Measurements from ENCODE around the gene MUC5AC.

- TF ChIP-seq, protein P1, sequence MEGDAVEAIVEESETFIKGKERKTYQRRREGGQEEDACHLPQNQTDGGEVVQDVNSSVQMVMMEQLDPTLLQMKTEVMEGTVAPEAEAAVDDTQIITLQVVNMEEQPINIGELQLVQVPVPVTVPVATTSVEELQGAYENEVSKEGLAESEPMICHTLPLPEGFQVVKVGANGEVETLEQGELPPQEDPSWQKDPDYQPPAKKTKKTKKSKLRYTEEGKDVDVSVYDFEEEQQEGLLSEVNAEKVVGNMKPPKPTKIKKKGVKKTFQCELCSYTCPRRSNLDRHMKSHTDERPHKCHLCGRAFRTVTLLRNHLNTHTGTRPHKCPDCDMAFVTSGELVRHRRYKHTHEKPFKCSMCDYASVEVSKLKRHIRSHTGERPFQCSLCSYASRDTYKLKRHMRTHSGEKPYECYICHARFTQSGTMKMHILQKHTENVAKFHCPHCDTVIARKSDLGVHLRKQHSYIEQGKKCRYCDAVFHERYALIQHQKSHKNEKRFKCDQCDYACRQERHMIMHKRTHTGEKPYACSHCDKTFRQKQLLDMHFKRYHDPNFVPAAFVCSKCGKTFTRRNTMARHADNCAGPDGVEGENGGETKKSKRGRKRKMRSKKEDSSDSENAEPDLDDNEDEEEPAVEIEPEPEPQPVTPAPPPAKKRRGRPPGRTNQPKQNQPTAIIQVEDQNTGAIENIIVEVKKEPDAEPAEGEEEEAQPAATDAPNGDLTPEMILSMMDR (conservative IDR thresholded peaks at IDR 0.05; ENCODE audit: low read depth, low read length): no peak
- no peak for TF ChIP-seq EZH2 (IDR thresholded peaks at IDR 0.05; ENCODE audit: low read length, unreplicated experiment)
These were observed 5.2 kb upstream of the MUC5AC start for GRCh38 chr11:1152316-1153104.
